ENCODE measurements around the gene MAGI1. TPM values are rescaled to one million over a fixed set of nuclear protein-coding genes. Genes with fewer than 3 reads are reported as not detected.

Gene MAGI1
- total RNA-seq, 3 donors from 2014 or later, result 22.1 to 94.4 (median 70.5) TPM

DNA sequence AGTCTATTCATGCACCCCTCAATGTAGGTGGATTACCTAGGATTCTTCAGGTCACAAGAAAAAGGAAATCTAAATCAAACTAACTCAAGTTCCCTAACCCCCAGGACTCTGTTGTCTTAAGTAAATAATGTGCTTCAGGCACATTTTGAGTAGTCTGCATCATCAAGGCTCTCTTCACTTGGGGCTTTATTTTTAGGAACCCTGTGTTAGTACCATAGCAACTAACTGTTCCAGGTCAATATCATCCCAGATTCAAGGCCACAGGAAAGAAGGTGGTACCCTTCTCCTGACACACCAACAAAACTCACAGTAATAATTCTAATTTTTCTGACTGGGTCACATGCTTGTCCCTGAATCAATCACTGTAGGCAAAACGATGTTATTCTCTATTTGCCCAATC is 218.1 kb downstream of the MAGI1 start:
- Histone ChIP-seq H3K4me3 (no peak overlapping the region), H3K27ac (no peak overlapping the region), H3K9me3 (no peaks in the 10 kb centered on the region), H3K27me3 (no peaks in the 10 kb centered on the region), H3K4me1 (no peaks in the 10 kb centered on the region), H3K36me3 (peaks cover 4% of the 10 kb centered on the region)
- DNase-seq (ENCODE audit: low spot score in 2 of 2), result no peak
- intact Hi-C loops (cut with DNase I; ENCODE audit: low total_unique reads), result no loop called here
- TF ChIP-seq POLR2A (IDR thresholded peaks at IDR 0.05) (no peak), POLR2AphosphoS5 (IDR thresholded peaks at IDR 0.05) (no peak)
- TF ChIP-seq, protein P1, sequence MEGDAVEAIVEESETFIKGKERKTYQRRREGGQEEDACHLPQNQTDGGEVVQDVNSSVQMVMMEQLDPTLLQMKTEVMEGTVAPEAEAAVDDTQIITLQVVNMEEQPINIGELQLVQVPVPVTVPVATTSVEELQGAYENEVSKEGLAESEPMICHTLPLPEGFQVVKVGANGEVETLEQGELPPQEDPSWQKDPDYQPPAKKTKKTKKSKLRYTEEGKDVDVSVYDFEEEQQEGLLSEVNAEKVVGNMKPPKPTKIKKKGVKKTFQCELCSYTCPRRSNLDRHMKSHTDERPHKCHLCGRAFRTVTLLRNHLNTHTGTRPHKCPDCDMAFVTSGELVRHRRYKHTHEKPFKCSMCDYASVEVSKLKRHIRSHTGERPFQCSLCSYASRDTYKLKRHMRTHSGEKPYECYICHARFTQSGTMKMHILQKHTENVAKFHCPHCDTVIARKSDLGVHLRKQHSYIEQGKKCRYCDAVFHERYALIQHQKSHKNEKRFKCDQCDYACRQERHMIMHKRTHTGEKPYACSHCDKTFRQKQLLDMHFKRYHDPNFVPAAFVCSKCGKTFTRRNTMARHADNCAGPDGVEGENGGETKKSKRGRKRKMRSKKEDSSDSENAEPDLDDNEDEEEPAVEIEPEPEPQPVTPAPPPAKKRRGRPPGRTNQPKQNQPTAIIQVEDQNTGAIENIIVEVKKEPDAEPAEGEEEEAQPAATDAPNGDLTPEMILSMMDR (IDR thresholded peaks at IDR 0.05), result no peak

DNA sequence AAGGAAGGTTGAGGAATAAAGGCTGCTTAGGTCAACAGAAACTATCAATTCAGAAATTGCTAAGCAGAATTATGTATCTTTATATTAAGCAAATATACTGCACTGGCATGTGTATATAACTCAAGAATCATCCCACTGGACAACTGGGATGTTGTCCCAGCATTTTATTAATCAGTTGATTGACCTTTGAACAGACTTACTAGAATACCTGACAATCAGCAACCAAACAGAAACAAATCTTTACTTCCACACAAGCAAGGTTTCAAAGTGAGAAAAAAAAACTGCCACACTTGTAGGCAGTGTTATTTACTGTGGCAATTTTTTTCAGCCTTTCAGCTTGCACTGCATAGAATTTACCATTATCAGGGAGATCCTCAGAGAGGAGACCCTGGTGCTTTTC is 218.8 kb downstream of the MAGI1 start:
- H3K4me3 ChIP-seq, result no peak overlapping the region
- no peaks in the 10 kb centered on the region for H3K4me1 ChIP-seq
- peaks cover 4% of the 10 kb centered on the region for H3K36me3 ChIP-seq
- intact Hi-C loops (cut with DNase I; ENCODE audit: low total_unique reads), result no loop called here
- H3K9me3 ChIP-seq, result no peaks in the 10 kb centered on the region
- TF ChIP-seq, protein P1 (IDR thresholded peaks at IDR 0.05), result no peak
- TF ChIP-seq POLR2AphosphoS5 (IDR thresholded peaks at IDR 0.05) (no peak), POLR2A (IDR thresholded peaks at IDR 0.05) (no peak)
- no peak for DNase-seq (ENCODE audit: low spot score in 2 of 2)
- H3K27ac ChIP-seq, result no peak overlapping the region
- no peaks in the 10 kb centered on the region for H3K27me3 ChIP-seq

DNA sequence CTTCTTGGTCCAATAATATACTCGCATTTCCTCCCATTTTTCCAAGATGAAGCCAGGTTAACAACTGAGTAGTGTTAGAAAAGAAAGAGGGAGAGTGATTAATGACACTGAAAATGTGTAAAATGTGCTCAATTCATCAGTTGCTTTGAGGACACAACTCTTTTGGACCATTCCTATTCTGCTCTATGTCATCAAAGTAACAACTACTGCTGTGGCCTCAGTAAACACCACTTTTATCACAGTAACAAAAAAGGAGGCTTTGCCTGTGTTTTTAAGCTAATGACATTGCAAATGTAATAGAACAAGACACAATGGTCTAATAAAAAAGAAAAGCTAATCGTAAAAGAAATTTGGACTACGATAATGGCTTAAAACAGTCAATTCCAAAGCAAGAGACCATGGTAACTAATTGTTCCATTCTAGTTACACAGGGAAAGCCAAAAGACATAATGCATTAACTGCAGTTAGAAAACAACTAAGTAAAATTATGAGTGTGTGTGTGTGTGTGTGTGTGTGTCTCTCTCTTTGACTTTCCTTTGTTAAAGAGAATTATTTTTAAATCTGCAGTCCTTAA is 221.1 kb downstream of the MAGI1 start:
- intact Hi-C loops (cut with DNase I; ENCODE audit: low total_unique reads), result no loop called here
- H3K4me1 ChIP-seq, result no peaks in the 10 kb centered on the region
- H3K36me3 ChIP-seq, result no peaks in the 10 kb centered on the region
- no peak overlapping the region for H3K4me3 ChIP-seq
- H3K9me3 ChIP-seq, result no peaks in the 10 kb centered on the region
- H3K27me3 ChIP-seq, result no peaks in the 10 kb centered on the region
- TF ChIP-seq, protein P1 (IDR thresholded peaks at IDR 0.05), result no peak
- no peak overlapping the region for H3K27ac ChIP-seq
- no peak for DNase-seq (ENCODE audit: low spot score in 2 of 2)

DNA sequence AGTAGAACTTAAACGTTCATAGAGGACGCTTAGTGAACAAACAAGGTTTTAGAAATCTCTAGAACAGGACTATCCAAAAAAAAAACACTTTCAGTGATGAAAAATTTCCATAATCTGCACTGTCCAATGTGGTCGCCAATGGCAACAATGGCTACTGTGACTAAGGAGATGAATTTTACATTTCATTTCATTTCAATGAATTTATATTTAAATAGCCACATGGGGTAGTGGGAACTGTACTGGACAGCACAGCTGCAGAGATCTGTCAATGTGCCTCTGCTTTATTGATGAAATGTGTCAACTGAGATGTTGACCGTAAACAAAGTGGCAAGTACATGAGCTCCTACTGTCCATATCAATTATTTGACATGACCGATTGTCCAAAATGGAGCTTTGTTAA is 222.5 kb downstream of the MAGI1 start:
- Histone ChIP-seq H3K36me3 (no peaks in the 10 kb centered on the region), H3K4me3 (no peak overlapping the region), H3K27me3 (no peaks in the 10 kb centered on the region), H3K4me1 (no peaks in the 10 kb centered on the region), H3K27ac (no peak overlapping the region), H3K9me3 (no peaks in the 10 kb centered on the region)
- no peak for DNase-seq (ENCODE audit: low spot score in 2 of 2)
- intact Hi-C loops (cut with DNase I; ENCODE audit: low total_unique reads), result no loop called here
- TF ChIP-seq POLR2A (IDR thresholded peaks at IDR 0.05), result no peak
- TF ChIP-seq, protein P1 (IDR thresholded peaks at IDR 0.05), result no peak
- TF ChIP-seq POLR2AphosphoS5 (IDR thresholded peaks at IDR 0.05), result no peak

DNA sequence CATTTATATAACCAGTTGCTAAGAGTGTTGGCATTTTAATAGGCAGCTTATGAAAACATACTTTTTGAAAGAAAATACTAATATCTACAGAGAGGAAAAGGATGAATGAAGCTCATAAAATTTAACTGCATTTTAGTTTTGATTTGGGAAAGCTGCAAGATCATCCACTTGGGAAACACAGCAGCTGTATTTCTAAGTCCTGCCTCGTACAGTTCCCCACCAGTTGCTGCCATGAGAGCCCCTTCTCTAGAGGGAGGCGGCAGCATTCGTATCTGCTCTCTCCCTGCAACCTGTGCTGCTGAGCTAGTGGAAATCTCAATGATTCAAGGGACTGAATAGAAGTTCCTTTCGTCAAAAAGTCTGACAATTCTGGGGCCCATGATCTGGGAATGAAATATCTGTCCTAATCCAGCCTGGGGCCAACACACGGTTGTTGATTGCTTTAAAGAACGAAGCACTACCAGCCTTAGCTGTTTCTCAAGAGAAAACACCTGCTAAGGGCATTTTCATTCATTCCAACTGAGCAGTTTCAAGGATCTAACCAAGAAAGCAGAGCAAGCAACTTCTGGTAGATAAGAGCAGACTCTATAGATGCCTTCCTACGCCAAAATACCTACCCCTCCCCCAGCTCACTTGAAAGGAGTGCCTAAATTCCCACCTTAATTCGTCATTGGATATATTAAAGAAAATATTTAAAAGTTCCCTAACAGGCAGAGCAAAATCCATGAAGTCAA is 223.7 kb downstream of the MAGI1 start:
- intact Hi-C loops (cut with DNase I; ENCODE audit: low total_unique reads), result no loop called here
- Histone ChIP-seq H3K36me3 (no peaks in the 10 kb centered on the region), H3K27ac (no peak overlapping the region), H3K9me3 (no peaks in the 10 kb centered on the region), H3K27me3 (no peaks in the 10 kb centered on the region), H3K4me1 (no peaks in the 10 kb centered on the region), H3K4me3 (no peak overlapping the region)
- DNase-seq (ENCODE audit: low spot score in 2 of 2), result no peak
- TF ChIP-seq POLR2A (IDR thresholded peaks at IDR 0.05) (no peak), POLR2AphosphoS5 (IDR thresholded peaks at IDR 0.05) (no peak)
- TF ChIP-seq, protein P1 (IDR thresholded peaks at IDR 0.05), result no peak

All from breast epithelium (tissue), 4 donors.